K562 (cell line): ENCODE measurements around the gene VRK2. TPM values are rescaled to one million over a fixed set of nuclear protein-coding genes. Genes with fewer than 3 reads are reported as not detected.

Experiments
- ATAC-seq: fragments of 200-7000 bp; cut with Tn5 transposase; 3 replicates; pipeline ENCODE4 v1.9.1; 2020; ENCODE audit warnings: moderate library complexity
- BruUV-seq: library from RNA; stranded (reverse); fragments of 400-500 nt; replicated peaks from 2 replicates; lab custom pipeline; 2021; lab: Mats Ljungman, UMichigan
- CTCF ChIA-PET: fragments of 300-600 bp; formaldehyde crosslinking; extraction: SDS; loops from one replicate; lab custom pipeline; 2021; ENCODE audit warnings: low intra/inter-chr PET ratio; lab: Yijun Ruan, JAX
- POLR2A ChIA-PET: fragments of 300-600, 350-650 bp; sonication (Branson Sonifier 250); formaldehyde crosslinking; extraction: SDS; loops from one replicate; lab custom pipeline; 2021; ENCODE audit warnings: antibody characterized with exemption, inconsistent platforms; lab: Yijun Ruan, JAX
- DNase-seq, 4 experiments: peaks; one replicate each; pipeline versions ENCODE4 v3.0.0 to v3.0.0-alpha.2; 2011 to 2018; ENCODE audit warnings: low spot score in 3 of 4, mixed read lengths in 3 of 4; ENCODE audit errors: extremely low read depth in 1 of 4
- FAIRE-seq: peaks from 2 replicates; lab custom pipeline; 2011; peaks lifted over from hg19 to GRCh38; lab: Jason Lieb, UNC
- H2AFZ ChIP-seq: 2 replicates; pipeline ENCODE4 v1.6.0; 2011; ENCODE audit warnings: low read depth, low read length, control low read depth, inconsistent platforms
- H3K27ac ChIP-seq: fragments of 200-600 bp; 3 replicates; pipeline ENCODE4 v1.8.0; 2011; ENCODE audit warnings: low read depth, mild to moderate bottlenecking, control low read depth, inconsistent platforms, low read length, moderate library complexity, mixed read lengths; ENCODE audit errors: extremely low read depth
- H3K27me3 ChIP-seq, 2 experiments: fragments of 300-600 bp in 1 of 2; 2 replicates in 1 of 2; 3 replicates in 1 of 2; pipeline versions ENCODE4 v1.6.0 to v1.8.0; 2011; ENCODE audit warnings: inconsistent platforms in 2 of 2, low read length in 2 of 2, mild to moderate bottlenecking in 1 of 2, mixed read lengths in 1 of 2, moderate library complexity in 1 of 2; ENCODE audit not compliant: control insufficient read depth in 2 of 2, insufficient read depth in 2 of 2
- H3K36me3 ChIP-seq: fragments of 300-600 bp; 3 replicates; pipeline ENCODE4 v1.8.0; 2011; ENCODE audit warnings: mild to moderate bottlenecking, low read length, inconsistent platforms; ENCODE audit not compliant: control insufficient read depth, insufficient read depth
- H3K4me1 ChIP-seq, 2 experiments: fragments of 200-600 bp in 1 of 2; replicated peaks in 1 of 2; 2 replicates in 1 of 2; 3 replicates in 1 of 2; pipeline versions ENCODE4 v1.5.1 to v1.8.0; 2011; ENCODE audit warnings: inconsistent platforms in 2 of 2, low read length in 2 of 2, mild to moderate bottlenecking in 1 of 2, mixed read lengths in 1 of 2, moderate library complexity in 1 of 2; ENCODE audit not compliant: control insufficient read depth in 2 of 2, insufficient read depth in 2 of 2
- H3K4me2 ChIP-seq: 2 replicates; pipeline ENCODE4 v1.6.1; 2011; ENCODE audit warnings: low read length, control low read depth, inconsistent platforms, mixed read lengths; ENCODE audit not compliant: insufficient read depth
- H3K4me3 ChIP-seq: fragments of 200-600 bp; sonication (generic), shearing (Covaris generic); 2 replicates; pipeline ENCODE4 v1.5.1; 2016; ENCODE audit warnings: control low read depth, inconsistent platforms
- H3K79me2 ChIP-seq: fragments of 200-600 bp; 3 replicates; pipeline ENCODE4 v1.8.0; 2011; ENCODE audit warnings: low read length, inconsistent platforms; ENCODE audit not compliant: control insufficient read depth, insufficient read depth
- H3K9ac ChIP-seq, 2 experiments: 2 replicates each; pipeline versions ENCODE4 v1.6.0 to v1.6.1; 2011; ENCODE audit warnings: low read depth in 2 of 2, low read length in 2 of 2, control low read depth in 1 of 2, inconsistent platforms in 1 of 2, mild to moderate bottlenecking in 1 of 2, mixed read lengths in 1 of 2; ENCODE audit not compliant: insufficient read depth in 1 of 2
- H3K9me1 ChIP-seq: one replicate; pipeline ENCODE4 v1.6.0; 2011; ENCODE audit warnings: inconsistent platforms, mild to moderate bottlenecking, low read length, moderate library complexity; ENCODE audit not compliant: control insufficient read depth, insufficient read depth
- H3K9me3 ChIP-seq: replicated peaks from 2 replicates; pipeline ENCODE4 v1.5.1; 2011; ENCODE audit warnings: low read depth, low read length, inconsistent platforms; ENCODE audit not compliant: control insufficient read depth, insufficient read depth
- H4K20me1 ChIP-seq: replicated peaks from 2 replicates; pipeline ENCODE4 v1.6.1; 2011; ENCODE audit warnings: low read length, inconsistent platforms, mixed read lengths; ENCODE audit not compliant: control insufficient read depth, insufficient read depth
- CEBPG ChIP-seq, 3 experiments: fragments of 200-800 bp in 1 of 3; sonication (Bioruptor generic) in 1 of 3; sonication (generic) in 1 of 3; formaldehyde crosslinking in 1 of 3; IDR thresholded peaks in 2 of 3; conservative IDR thresholded peaks in 1 of 3; 2 replicates each; pipeline versions ENCODE4 v1.6.1 to v1.8.0; 2016 to 2022; ENCODE audit warnings: missing compliant biosample characterization in 2 of 3, missing genetic modification characterization in 2 of 3, mild to moderate bottlenecking in 1 of 3, missing genetic modification reagents in 1 of 3
- GABPB2 ChIP-seq: fragments of 250-450 bp; sonication (Bioruptor Pico); conservative IDR thresholded peaks from 2 replicates; pipeline ENCODE4 v1.5.1; 2021; ENCODE audit warnings: mild to moderate bottlenecking
- HMGN3 ChIP-seq: IDR thresholded peaks from 2 replicates; pipeline ENCODE4 v1.6.1; 2011; ENCODE audit warnings: borderline replicate concordance, low read depth, mild to moderate bottlenecking, mixed read lengths, low read length; ENCODE audit not compliant: insufficient read length; ENCODE audit errors: extremely low read depth
- MEF2D ChIP-seq: conservative IDR thresholded peaks from 2 replicates; pipeline ENCODE4 v1.6.1; 2016; ENCODE audit warnings: low read depth, missing genetic modification characterization, missing compliant biosample characterization
- MYBL2 ChIP-seq, 2 experiments: fragments of 450-650 bp in 1 of 2; sonication (generic) in 1 of 2; formaldehyde crosslinking in 1 of 2; IDR thresholded peaks; 2 replicates each; pipeline versions ENCODE4 v1.6.1 to v1.8.1; 2017 to 2022; ENCODE audit warnings: borderline replicate concordance in 1 of 2, inconsistent platforms in 1 of 2, low read depth in 1 of 2, mild to moderate bottlenecking in 1 of 2, missing genetic modification reagents in 1 of 2, moderate library complexity in 1 of 2
- NCOA6 ChIP-seq: fragments of 450-650 bp; IDR thresholded peaks from 2 replicates; pipeline ENCODE4 v1.6.1; 2017; ENCODE audit warnings: mild to moderate bottlenecking
- PCBP2 ChIP-seq: fragments of 200-400 bp; formaldehyde crosslinking; IDR thresholded peaks from 2 replicates; pipeline ENCODE4 v1.6.1; 2018; ENCODE audit warnings: low read length, low read depth, mild to moderate bottlenecking, moderate library complexity; ENCODE audit not compliant: poor library complexity, severe bottlenecking
- PRMT5 ChIP-seq: sonication (generic); formaldehyde crosslinking; IDR thresholded peaks from 2 replicates; pipeline ENCODE4 v1.5.0; 2020; ENCODE audit warnings: missing genetic modification reagents
- ZNF274 ChIP-seq: IDR thresholded peaks from 2 replicates; pipeline ENCODE4 v1.6.1; 2011; ENCODE audit warnings: low read depth, mild to moderate bottlenecking, low read length, moderate library complexity, borderline replicate concordance
- ZSCAN32 ChIP-seq: fragments of 450-650 bp; formaldehyde crosslinking; IDR thresholded peaks from 2 replicates; pipeline ENCODE4 v1.4.0; 2020; ENCODE audit warnings: mild to moderate bottlenecking, moderate library complexity
- WGBS: fragments of 100-300 bp; shearing (Covaris generic); methylation state at CpG from one replicate; pipeline ENCODE4 v1.1.6; 2016; ENCODE audit warnings: low coverage, mixed read lengths; ENCODE audit not compliant: insufficient coverage; ENCODE audit errors: missing lambda C conversion rate; 5-methylcytosine and 5-hydroxymethylcytosine counted together
- in situ Hi-C: fragments of 300-500 bp; cut with MboI; formaldehyde crosslinking; loops from 4 replicates; pipeline ENCODE4 v1.15.0; 2018; ENCODE audit warnings: inconsistent platforms, mixed read lengths
- intact Hi-C: fragments of 100-400 bp; cut with micrococcal nuclease; formaldehyde crosslinking; loops from 2 replicates; pipeline ENCODE4 v1.14.2; 2022
- polyA plus RNA-seq, 8 experiments: library from polyadenylated mRNA; depleted of rRNA in 4 of 8; stranded (reverse) in 5 of 8; unstranded in 3 of 8; fragments of >200 nt; fragmentation: Nextera tagmentation in 2 of 8; fragmentation: Illumina TruSeq in 1 of 8; extraction: Ambion mirVana in 2 of 8; extraction: Trizol in 1 of 8; gene quantifications; 2 replicates each; pipeline versions ENCODE4 v1.2.1 to v1.2.3, GENCODE V29; 2011 to 2014; ENCODE audit warnings: inconsistent platforms in 1 of 8, missing spikeins in 1 of 8
- total RNA-seq, 7 experiments: library from RNA; depleted of rRNA in 6 of 7; stranded (reverse); fragments of >200 nt in 6 of 7; fragmentation: Illumina TruSeq in 2 of 7; extraction: Trizol in 2 of 7; gene quantifications; 2 replicates each; pipeline versions ENCODE4 v1.2.1 to v1.2.3, GENCODE V29; 2011 to 2021; ENCODE audit warnings: low replicate concordance in 1 of 7
- TF ChIP-seq, protein P1 (sequence below): fragments of 450-650 bp; formaldehyde crosslinking; IDR thresholded peaks from 2 replicates; pipeline ENCODE4 v1.4.0; 2020; ENCODE audit warnings: mild to moderate bottlenecking, moderate library complexity
- TF ChIP-seq, protein P2 (sequence below): fragments of 250-450 bp; sonication (Bioruptor Pico); IDR thresholded peaks from 2 replicates; pipeline ENCODE4 v1.4.0; 2020; ENCODE audit warnings: mild to moderate bottlenecking, moderate library complexity, borderline replicate concordance

Gene VRK2
- total and polyA plus RNA-seq, 9 of the 15 experiments (the other 6 are each of a cell fraction or from before 2014, with no cell fraction given), result 22.6 to 49.2 (median 36.2) TPM

- intact Hi-C loops, result no loop called here
- BruUV-seq, result no TSS peak
Observed at GRCh38 chr2:58019229-58019628, 27.4 kb upstream of the VRK2 start.

DNA sequence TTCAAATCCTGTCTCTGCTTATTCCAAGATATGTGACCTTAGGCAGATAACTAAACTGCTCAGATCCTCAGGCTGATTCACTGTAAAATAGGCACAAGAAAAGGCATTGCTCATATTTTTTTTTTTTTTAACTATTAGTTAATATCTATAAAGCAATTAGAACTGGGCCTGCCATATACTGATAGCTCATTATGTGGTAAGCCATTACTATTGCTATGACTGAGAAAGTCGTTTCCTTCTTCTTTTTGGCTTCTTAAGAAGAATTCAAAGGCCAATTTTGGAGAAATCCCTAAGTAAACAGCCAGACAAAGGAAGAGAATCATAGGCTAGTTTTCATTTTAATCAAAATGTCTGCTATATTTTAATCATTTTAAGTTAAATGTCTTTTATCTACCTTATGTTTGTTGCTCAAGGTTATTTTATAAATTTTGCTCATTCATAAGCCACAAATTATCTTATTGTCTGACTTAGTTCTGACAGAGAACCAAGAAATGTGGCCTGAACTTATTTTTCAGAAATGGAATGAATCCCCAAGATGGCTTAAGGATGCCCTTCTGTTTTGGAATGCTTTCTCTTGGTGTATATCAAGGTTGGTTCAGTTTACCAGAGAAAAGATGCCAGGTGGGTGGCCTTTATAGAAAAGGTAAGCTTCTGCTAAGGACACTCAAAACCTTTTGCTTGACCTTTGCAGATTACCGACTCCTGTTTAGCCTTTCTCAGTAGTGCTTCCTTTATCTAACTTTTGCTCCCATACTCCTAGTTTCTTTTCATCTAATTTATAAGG is 21.3 kb upstream of the VRK2 start:
- no peak overlapping the region for H3K4me3 ChIP-seq
- no peaks in the 10 kb centered on the region for H4K20me1 ChIP-seq
- H3K9ac ChIP-seq, result no peak overlapping the region
- H3K27me3 ChIP-seq, result no peaks in the 10 kb centered on the region
- CTCF ChIA-PET, result no interaction called here
- peak overlapping the region; percentile 73; the same call in 1 of the 2 replicates for H2AFZ ChIP-seq
- intact Hi-C loops, result no loop called here
- DNase-seq (no peak), ATAC-seq (no peak), FAIRE-seq (no peak)
- POLR2A ChIA-PET, result no interaction called here
- no peaks in the 10 kb centered on the region for H3K36me3 ChIP-seq
- BruUV-seq, result no TSS peak
- no peak overlapping the region for H3K4me2 ChIP-seq
- in situ Hi-C loops, result no loop called here
- no peaks in the 10 kb centered on the region for H3K9me1 ChIP-seq
- no peaks in the 10 kb centered on the region for H3K4me1 ChIP-seq
- 33% methylated on average over 2 of the region's 2 CpGs for WGBS
- H3K27ac ChIP-seq, result no peak overlapping the region
- no peaks in the 10 kb centered on the region for H3K9me3 ChIP-seq
- no peaks in the 10 kb centered on the region for H3K79me2 ChIP-seq
- TF ChIP-seq ZSCAN32 (CRISPR knock-in tag) (no peak), HMGN3 (no peak), PCBP2 (no peak), ZNF274 (no peak), PRMT5 (CRISPR knock-in tag) (no peak)
- TF ChIP-seq, protein P1, sequence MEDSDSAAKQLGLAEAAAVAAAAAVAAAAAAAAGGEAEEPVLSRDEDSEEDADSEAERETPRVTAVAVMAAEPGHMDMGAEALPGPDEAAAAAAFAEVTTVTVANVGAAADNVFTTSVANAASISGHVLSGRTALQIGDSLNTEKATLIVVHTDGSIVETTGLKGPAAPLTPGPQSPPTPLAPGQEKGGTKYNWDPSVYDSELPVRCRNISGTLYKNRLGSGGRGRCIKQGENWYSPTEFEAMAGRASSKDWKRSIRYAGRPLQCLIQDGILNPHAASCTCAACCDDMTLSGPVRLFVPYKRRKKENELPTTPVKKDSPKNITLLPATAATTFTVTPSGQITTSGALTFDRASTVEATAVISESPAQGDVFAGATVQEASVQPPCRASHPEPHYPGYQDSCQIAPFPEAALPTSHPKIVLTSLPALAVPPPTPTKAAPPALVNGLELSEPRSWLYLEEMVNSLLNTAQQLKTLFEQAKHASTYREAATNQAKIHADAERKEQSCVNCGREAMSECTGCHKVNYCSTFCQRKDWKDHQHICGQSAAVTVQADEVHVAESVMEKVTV (CRISPR knock-in tag), result no peak
- TF ChIP-seq, protein P2, sequence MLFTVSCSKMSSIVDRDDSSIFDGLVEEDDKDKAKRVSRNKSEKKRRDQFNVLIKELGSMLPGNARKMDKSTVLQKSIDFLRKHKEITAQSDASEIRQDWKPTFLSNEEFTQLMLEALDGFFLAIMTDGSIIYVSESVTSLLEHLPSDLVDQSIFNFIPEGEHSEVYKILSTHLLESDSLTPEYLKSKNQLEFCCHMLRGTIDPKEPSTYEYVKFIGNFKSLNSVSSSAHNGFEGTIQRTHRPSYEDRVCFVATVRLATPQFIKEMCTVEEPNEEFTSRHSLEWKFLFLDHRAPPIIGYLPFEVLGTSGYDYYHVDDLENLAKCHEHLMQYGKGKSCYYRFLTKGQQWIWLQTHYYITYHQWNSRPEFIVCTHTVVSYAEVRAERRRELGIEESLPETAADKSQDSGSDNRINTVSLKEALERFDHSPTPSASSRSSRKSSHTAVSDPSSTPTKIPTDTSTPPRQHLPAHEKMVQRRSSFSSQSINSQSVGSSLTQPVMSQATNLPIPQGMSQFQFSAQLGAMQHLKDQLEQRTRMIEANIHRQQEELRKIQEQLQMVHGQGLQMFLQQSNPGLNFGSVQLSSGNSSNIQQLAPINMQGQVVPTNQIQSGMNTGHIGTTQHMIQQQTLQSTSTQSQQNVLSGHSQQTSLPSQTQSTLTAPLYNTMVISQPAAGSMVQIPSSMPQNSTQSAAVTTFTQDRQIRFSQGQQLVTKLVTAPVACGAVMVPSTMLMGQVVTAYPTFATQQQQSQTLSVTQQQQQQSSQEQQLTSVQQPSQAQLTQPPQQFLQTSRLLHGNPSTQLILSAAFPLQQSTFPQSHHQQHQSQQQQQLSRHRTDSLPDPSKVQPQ, result no peak

More at GRCh38 chr2:58019229-58019628, 27.4 kb upstream of the VRK2 start:
- in situ Hi-C loops, result no loop called here
- Histone ChIP-seq H3K36me3 (no peaks in the 10 kb centered on the region), H3K79me2 (no peaks in the 10 kb centered on the region), H3K27me3 (no peaks in the 10 kb centered on the region), H3K4me3 (no peak overlapping the region), H3K9ac (no peak overlapping the region), H2AFZ (no peak overlapping the region), H3K4me1 (no peaks in the 10 kb centered on the region), H3K9me3 (no peaks in the 10 kb centered on the region; the same call in 1 of the 2 replicates), H3K27ac (no peak overlapping the region), H4K20me1 (no peaks in the 10 kb centered on the region), H3K9me1 (no peaks in the 10 kb centered on the region), H3K4me2 (no peak overlapping the region)
- POLR2A ChIA-PET, result no interaction called here
- 59% methylated on average over 1 of the region's 1 CpG for WGBS
- no peak for DNase-seq
- no peak for ATAC-seq
- CTCF ChIA-PET, result no interaction called here
- no peak for TF ChIP-seq CEBPG (CRISPR knock-in tag; IDR thresholded peaks at IDR 0.05)
- TF ChIP-seq CEBPG (tag; conservative IDR thresholded peaks at IDR 0.05 in 1 of 2, IDR thresholded peaks at IDR 0.05 in 1 of 2), result no peak
- no peak for TF ChIP-seq MYBL2 (IDR thresholded peaks at IDR 0.05; ENCODE audit: low read depth)
- no peak for TF ChIP-seq MYBL2 (CRISPR knock-in tag; IDR thresholded peaks at IDR 0.05; ENCODE audit: borderline replicate concordance)
- no peak for TF ChIP-seq GABPB2
- TF ChIP-seq MEF2D (tag), result no peak
- no peak for TF ChIP-seq NCOA6
- FAIRE-seq, result no peak
